Measurements from ENCODE around the gene NDUFB4.

Gene NDUFB4

GRCh38 chr3:120649830-120650233 lies 53.7 kb downstream of the NDUFB4 start:
- H3K4me3 ChIP-seq (ENCODE audit: low read depth, low read length), result no peak overlapping the region
- TF ChIP-seq CTCF (IDR thresholded peaks at IDR 0.05; ENCODE audit: low read depth, low read length, missing control alignments), result no peak
- DNase-seq (ENCODE audit: low read depth), result no peak

GRCh38 chr3:120650311-120650710 lies 54.2 kb downstream of the NDUFB4 start:
- DNase-seq (ENCODE audit: low read depth), result no peak
- H3K4me3 ChIP-seq (ENCODE audit: low read depth, low read length), result no peak overlapping the region
- no peak for TF ChIP-seq CTCF (IDR thresholded peaks at IDR 0.05; ENCODE audit: low read depth, low read length, missing control alignments)
